Liver (tissue), 9 donors: ENCODE data around the gene TMEM59. TPM values are rescaled to one million over a fixed set of nuclear protein-coding genes. Genes with fewer than 3 reads are reported as not detected.
"Not testable (repeated sequence)": the region's sequence is repeated elsewhere in the genome, so short reads cannot be mapped to it uniquely, and the experiment has no call there.

ENCODE experiments used
- DNase-seq: peaks from one replicate; pipeline ENCODE4 v3.0.0-alpha.2; 2017; ENCODE audit warnings: low spot score
- H3K27ac ChIP-seq, 2 donors: one replicate each; pipeline ENCODE4 v1.7.0; 2013; ENCODE audit warnings: inconsistent platforms in 2 of 2, low read length in 2 of 2, control low read depth in 1 of 2, low read depth in 1 of 2, mild to moderate bottlenecking in 1 of 2
- H3K27me3 ChIP-seq, 4 donors: one replicate each; pipeline versions ENCODE4 v1.6.1 to v1.7.0; 2013; ENCODE audit warnings: low read length in 3 of 4, inconsistent platforms in 1 of 4, mild to moderate bottlenecking in 1 of 4, moderate library complexity in 1 of 4; ENCODE audit not compliant: control insufficient read depth in 4 of 4, insufficient read depth in 4 of 4
- H3K36me3 ChIP-seq, 4 donors: one replicate each; pipeline versions ENCODE4 v1.6.1 to v1.7.0; 2013; ENCODE audit warnings: low read length in 3 of 4, mild to moderate bottlenecking in 3 of 4, low read depth in 1 of 4, moderate library complexity in 1 of 4; ENCODE audit not compliant: control insufficient read depth in 4 of 4, insufficient read depth in 3 of 4
- H3K4me1 ChIP-seq, 4 donors: one replicate each; pipeline versions ENCODE4 v1.6.1 to v1.7.0; 2013; ENCODE audit warnings: low read length in 3 of 4, mild to moderate bottlenecking in 3 of 4, moderate library complexity in 1 of 4; ENCODE audit not compliant: control insufficient read depth in 4 of 4, insufficient read depth in 4 of 4
- H3K4me3 ChIP-seq, 3 donors: one replicate each; pipeline versions ENCODE4 v1.6.1 to v1.7.0; 2013; ENCODE audit warnings: low read length in 3 of 3, control low read depth in 1 of 3, low read depth in 1 of 3, mild to moderate bottlenecking in 1 of 3
- H3K9ac ChIP-seq, 2 donors: one replicate each; pipeline ENCODE4 v1.7.0; 2013; ENCODE audit warnings: low read length in 2 of 2, mild to moderate bottlenecking in 2 of 2, moderate library complexity in 2 of 2, control low read depth in 1 of 2, low read depth in 1 of 2
- H3K9me3 ChIP-seq, 4 donors: one replicate each; pipeline versions ENCODE4 v1.6.1 to v1.7.0; 2013; ENCODE audit warnings: low read length in 3 of 4; ENCODE audit not compliant: control insufficient read depth in 4 of 4
- ATF3 ChIP-seq: IDR thresholded peaks from 2 replicates; pipeline ENCODE4 v1.6.1; 2016; ENCODE audit warnings: antibody characterized with exemption
- CTCF ChIP-seq: fragments of 150-350 bp; IDR thresholded peaks from 2 replicates; pipeline ENCODE4 v1.5.1; 2017; ENCODE audit warnings: improper control_type of control experiment, low read depth, low read length; ENCODE audit not compliant: missing input control
- EGR1 ChIP-seq, 2 donors: IDR thresholded peaks; 2 replicates each; pipeline ENCODE4 v1.6.1; 2016 to 2018; ENCODE audit warnings: antibody characterized with exemption in 2 of 2, low read depth in 2 of 2
- FOXA1 ChIP-seq: IDR thresholded peaks from 2 replicates; pipeline ENCODE4 v1.6.1; 2016; ENCODE audit warnings: antibody characterized with exemption
- FOXA2 ChIP-seq: IDR thresholded peaks from 2 replicates; pipeline ENCODE4 v1.6.1; 2016; ENCODE audit warnings: antibody characterized with exemption
- HNF4A ChIP-seq, 2 donors: conservative IDR thresholded peaks; 2 replicates each; pipeline ENCODE4 v1.6.1; 2016; ENCODE audit warnings: antibody characterized with exemption in 2 of 2, mild to moderate bottlenecking in 2 of 2
- HNF4G ChIP-seq: IDR thresholded peaks from 2 replicates; pipeline ENCODE4 v1.6.1; 2016; ENCODE audit warnings: antibody characterized with exemption
- JUND ChIP-seq, 2 donors: IDR thresholded peaks; 2 replicates each; pipeline ENCODE4 v1.6.1; 2016; ENCODE audit warnings: antibody characterized with exemption in 2 of 2
- MAX ChIP-seq: IDR thresholded peaks from 2 replicates; pipeline ENCODE4 v1.6.1; 2016; ENCODE audit warnings: antibody characterized with exemption
- NR2F2 ChIP-seq: IDR thresholded peaks from 2 replicates; pipeline ENCODE4 v1.6.1; 2016; ENCODE audit warnings: antibody characterized with exemption
- RAD21 ChIP-seq, 2 donors: IDR thresholded peaks; 2 replicates each; pipeline ENCODE4 v1.6.1; 2016; ENCODE audit warnings: antibody characterized with exemption in 2 of 2, mild to moderate bottlenecking in 2 of 2
- REST ChIP-seq: IDR thresholded peaks from 2 replicates; pipeline ENCODE4 v1.6.1; 2016; ENCODE audit warnings: antibody characterized with exemption, mild to moderate bottlenecking
- RXRA ChIP-seq, 2 donors: IDR thresholded peaks; 2 replicates each; pipeline ENCODE4 v1.6.1; 2017 to 2018; ENCODE audit warnings: antibody characterized with exemption in 2 of 2, mild to moderate bottlenecking in 1 of 2
- SP1 ChIP-seq: IDR thresholded peaks from 2 replicates; pipeline ENCODE4 v1.6.1; 2018; ENCODE audit warnings: antibody characterized with exemption, mild to moderate bottlenecking
- TAF1 ChIP-seq: conservative IDR thresholded peaks from 2 replicates; pipeline ENCODE4 v1.6.1; 2016; ENCODE audit warnings: antibody characterized with exemption, mild to moderate bottlenecking
- YY1 ChIP-seq: IDR thresholded peaks from 2 replicates; pipeline ENCODE4 v1.6.1; 2016; ENCODE audit warnings: antibody characterized with exemption, mild to moderate bottlenecking
- ZBTB33 ChIP-seq: IDR thresholded peaks from 2 replicates; pipeline ENCODE4 v1.6.1; 2016; ENCODE audit warnings: antibody characterized with exemption
- WGBS: extraction: QIAGEN DNeasy Blood & Tissue Kit; methylation state at CpG from one replicate; pipeline ENCODE4 v1.1.7; 2013; 5-methylcytosine and 5-hydroxymethylcytosine counted together
- polyA plus RNA-seq, 2 donors: library from polyadenylated mRNA; stranded (reverse) in 1 of 2; unstranded in 1 of 2; fragments of 200-250 nt in 1 of 2; fragments of >200 nt in 1 of 2; fragmentation: Nextera tagmentation in 1 of 2; extraction: Ambion mirVana in 1 of 2; gene quantifications; one replicate each; pipeline versions ENCODE4 v1.2.1 to v1.2.3, GENCODE V29; 2013 to 2015
- total RNA-seq, 2 donors: library from RNA; depleted of rRNA; stranded (reverse); fragments of >200 nt; gene quantifications; one replicate each; pipeline ENCODE4 v1.2.3, GENCODE V29; 2014
- donor health status: healthy.
- donor health status: healthy.
- donor health status: healthy.
- donor health status: healthy.
- donor health status: healthy.

Gene TMEM59
- total and polyA plus RNA-seq, 4 donors, result 255 to 436 (median 279) TPM

GRCh38 chr1:54024358-54024757 lies 28.6 kb downstream of the TMEM59 start:
- no peaks in the 10 kb centered on the region for H3K4me1 ChIP-seq
- H3K27ac ChIP-seq, result no peak overlapping the region
- H3K9ac ChIP-seq, result no peak overlapping the region
- no peaks in the 10 kb centered on the region for H3K9me3 ChIP-seq
- 87% methylated on average over 2 of the region's 2 CpGs for WGBS
- no peaks in the 10 kb centered on the region for H3K27me3 ChIP-seq
- TF ChIP-seq YY1, result no peak
- no peak for TF ChIP-seq MAX
- no peak for TF ChIP-seq TAF1
- no peak for TF ChIP-seq JUND (IDR thresholded peaks at IDR 0.05)
- no peak for TF ChIP-seq RXRA (IDR thresholded peaks at IDR 0.05)
- no peak for TF ChIP-seq CTCF
- TF ChIP-seq NR2F2, result no peak
- TF ChIP-seq REST, result no peak
- TF ChIP-seq EGR1 (IDR thresholded peaks at IDR 0.05; ENCODE audit: low read depth in 2 of 2), result no peak
- TF ChIP-seq HNF4A (conservative IDR thresholded peaks at IDR 0.05), result no peak
- H3K36me3 ChIP-seq, result peaks cover 0 to 7% (median 0%) of the 10 kb centered on the region in 4 donors
- no peak overlapping the region for H3K4me3 ChIP-seq
- no peak for DNase-seq

GRCh38 chr1:54019562-54020176 lies 33.3 kb downstream of the TMEM59 start:
- H3K27ac ChIP-seq, H3K9ac ChIP-seq, H3K4me1 ChIP-seq, H3K9me3 ChIP-seq, H3K4me3 ChIP-seq, H3K27me3 ChIP-seq, H3K36me3 ChIP-seq, DNase-seq: not testable (repeated sequence)
- WGBS, result 88% methylated on average over 10 of the region's 10 CpGs

- H3K36me3 ChIP-seq, result no peaks in the 10 kb centered on the region
- no peak overlapping the region for H3K9ac ChIP-seq
- no peaks in the 10 kb centered on the region for H3K9me3 ChIP-seq
- no peaks in the 10 kb centered on the region for H3K27me3 ChIP-seq
- 85% methylated on average over 5 of the region's 5 CpGs for WGBS
- no peak overlapping the region for H3K27ac ChIP-seq
- no peak overlapping the region for H3K4me3 ChIP-seq
- peaks cover 0 to 5% (median 1%) of the 10 kb centered on the region in 4 donors for H3K4me1 ChIP-seq
- DNase-seq, result no peak
- TF ChIP-seq FOXA2, result no peak
- no peak for TF ChIP-seq YY1
- no peak for TF ChIP-seq FOXA1
- no peak for TF ChIP-seq SP1
- no peak for TF ChIP-seq RXRA (IDR thresholded peaks at IDR 0.05)
- TF ChIP-seq HNF4G, result no peak
- no peak for TF ChIP-seq HNF4A (conservative IDR thresholded peaks at IDR 0.05)
- no peak for TF ChIP-seq ATF3
- TF ChIP-seq JUND (IDR thresholded peaks at IDR 0.05), result no peak
- TF ChIP-seq TAF1, result no peak
- TF ChIP-seq NR2F2, result no peak
- TF ChIP-seq REST, result no peak
- TF ChIP-seq ZBTB33, result no peak
- no peak for TF ChIP-seq RAD21 (IDR thresholded peaks at IDR 0.05)
Measured at GRCh38 chr1:54018635-54019034, 34.4 kb downstream of the TMEM59 start.
